NCI-H128 (cell line): ENCODE results near the gene SPOCD1.
A peak's percentile ranks its signal among the peaks of the same experiment; 100 is the strongest.

Experiments used
- DNase-seq: peaks from one replicate; lab custom pipeline; 2025; ENCODE audit not compliant: unreplicated experiment; lab: John Stamatoyannopoulos, UW

Gene SPOCD1

GRCh38 chr1:31801458-31801857 is 14.4 kb downstream of the SPOCD1 start:
- DNase-seq: no peak

GRCh38 chr1:31800674-31800967 is 15.2 kb downstream of the SPOCD1 start:
- no peak for DNase-seq

DNA sequence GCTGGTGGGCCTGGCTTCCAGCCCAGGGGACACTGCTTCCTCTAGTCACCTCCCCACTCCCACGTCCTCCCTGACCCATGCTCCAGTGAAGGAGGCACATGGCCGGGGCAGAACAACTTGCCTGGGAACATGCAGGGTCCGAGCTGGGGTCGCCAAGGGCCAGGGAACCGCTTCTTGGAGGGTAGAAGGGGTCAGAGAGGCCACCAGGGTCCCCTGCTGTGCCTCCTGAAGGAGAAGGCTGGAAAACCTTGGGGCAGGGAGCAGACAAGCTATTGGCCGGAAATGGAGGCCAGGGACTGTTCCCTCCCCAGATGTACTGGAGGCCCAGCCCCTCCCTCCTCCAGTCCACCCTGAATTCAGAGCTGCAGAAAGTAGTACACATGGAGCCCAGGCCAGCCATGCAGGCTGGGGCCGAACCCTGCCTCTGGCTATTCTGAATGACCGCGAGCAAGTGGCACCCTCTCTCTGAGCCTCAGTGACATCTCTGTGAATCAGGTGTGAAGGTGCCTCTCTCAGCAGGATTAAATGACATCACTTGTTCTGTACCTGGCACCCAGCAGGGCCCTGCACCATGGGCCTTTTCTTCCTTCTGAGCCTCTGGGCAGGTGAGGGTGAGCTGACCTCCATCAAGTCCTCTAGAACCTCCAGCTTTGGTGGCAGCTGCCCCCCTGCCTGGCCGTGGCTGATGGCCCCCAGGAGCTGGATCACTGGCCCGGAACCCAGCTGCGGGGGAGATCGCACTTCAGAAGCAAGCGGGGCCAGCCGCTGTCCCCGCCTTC is 15.7 kb downstream of the SPOCD1 start:
- DNase-seq: no peak

DNA sequence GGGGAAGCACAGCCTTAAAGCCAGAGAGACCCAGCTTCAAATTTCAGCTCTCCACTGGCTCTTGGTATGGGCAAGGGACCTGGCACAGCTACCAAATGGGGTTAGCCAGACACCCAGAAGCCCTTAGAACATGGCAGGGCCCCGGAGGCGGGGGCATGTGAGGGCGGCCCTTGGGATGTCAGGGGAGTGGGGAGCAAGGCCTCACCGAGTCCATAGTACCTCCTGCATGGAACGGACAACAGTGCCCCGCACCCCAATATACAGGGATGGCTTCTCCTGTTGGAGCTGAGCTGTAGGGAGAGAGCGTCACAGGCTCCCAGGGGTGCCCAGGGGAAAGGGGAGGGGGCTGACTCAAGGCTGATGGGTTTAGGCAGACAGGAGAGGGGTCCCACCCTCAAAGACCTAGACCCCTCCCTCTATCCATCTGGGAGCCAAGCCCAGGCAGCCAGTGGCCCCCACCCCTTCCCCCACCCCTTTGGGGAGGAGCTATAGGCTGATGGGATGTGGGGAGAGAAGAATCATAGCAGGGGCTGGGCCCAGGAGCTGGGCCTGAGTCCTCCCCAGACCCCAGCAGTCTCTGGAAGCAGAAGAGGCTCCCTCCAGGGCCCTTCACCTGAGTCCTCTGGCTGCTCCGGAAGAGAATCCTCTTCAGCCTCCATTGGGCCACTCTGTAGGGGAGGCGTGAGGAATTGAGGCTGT is 16.5 kb downstream of the SPOCD1 start:
- DNase-seq: no peak

DNA sequence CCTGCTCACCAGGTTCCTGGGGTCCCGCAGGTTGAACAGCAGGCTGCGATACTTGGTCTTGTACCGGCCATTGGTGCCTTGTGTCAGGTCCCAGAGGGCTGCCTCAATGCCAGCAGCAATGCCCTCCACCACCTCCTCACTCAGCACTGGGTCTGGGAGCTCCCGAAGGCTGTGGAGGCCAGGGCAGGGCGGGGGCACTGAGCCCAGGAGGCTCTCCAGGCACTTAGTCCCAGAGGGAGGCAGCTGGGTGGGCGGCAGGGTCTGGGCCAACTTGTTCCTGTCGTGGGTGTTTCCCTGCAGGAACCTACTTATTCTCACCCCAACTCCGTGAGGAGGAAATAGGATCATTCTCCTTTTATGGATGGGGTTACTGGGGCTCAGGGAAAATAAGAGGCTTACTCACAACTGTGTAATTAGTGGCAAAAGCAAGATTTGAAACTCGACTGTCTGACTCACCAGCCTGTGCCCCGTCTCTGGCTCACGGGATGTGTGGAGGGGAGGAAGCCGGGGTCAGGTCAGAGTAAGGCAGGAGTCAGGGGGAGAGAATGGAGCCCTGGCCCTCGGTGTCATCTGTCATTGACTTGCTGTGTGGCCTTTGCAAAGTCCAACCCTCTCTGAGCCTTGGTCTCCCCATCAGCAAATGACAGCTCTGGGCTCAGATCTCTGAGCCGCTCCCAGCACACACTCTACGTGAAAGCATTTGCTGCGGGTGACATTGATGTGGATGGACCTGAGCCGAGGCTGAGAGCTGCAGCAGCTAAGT is 17.2 kb downstream of the SPOCD1 start:
- DNase-seq: no peak

DNA sequence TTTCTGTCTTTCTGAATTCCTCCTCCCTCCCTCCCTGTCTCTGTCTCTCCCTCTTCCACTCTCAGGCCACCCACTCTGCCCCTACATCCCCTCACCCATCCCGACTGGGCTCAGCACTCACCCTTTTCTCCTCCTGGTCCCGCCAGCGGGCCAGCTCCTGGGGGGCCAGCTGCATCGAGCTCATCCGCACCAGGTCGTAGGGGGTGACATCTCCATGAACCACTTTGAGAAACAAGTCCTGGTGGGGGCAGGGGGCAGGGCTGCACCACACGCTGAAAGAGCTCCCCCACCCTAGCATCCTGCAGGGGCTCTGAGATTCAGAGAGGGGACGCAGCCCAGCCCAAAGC is 17.8 kb downstream of the SPOCD1 start:
- DNase-seq: no peak

DNA sequence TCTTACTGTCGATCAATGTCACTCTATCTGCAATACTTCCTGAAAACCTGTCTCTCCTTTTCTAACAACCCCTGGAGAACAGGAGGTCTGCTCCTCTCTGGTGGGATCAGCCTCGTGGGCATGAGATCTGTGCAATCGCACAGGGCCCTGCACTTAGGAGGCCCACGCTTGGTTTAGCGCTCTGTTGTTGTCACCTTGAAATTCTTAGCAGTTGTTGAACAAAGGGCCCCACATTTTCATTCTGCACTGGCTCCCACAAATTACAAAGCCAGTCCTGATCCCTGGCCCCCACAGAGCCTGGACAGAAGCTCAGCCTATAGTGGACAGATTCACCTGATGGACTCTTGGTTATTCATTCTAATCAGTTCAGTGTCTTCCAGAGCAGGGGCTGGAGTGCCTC is 18.6 kb downstream of the SPOCD1 start:
- DNase-seq: no peak

DNA sequence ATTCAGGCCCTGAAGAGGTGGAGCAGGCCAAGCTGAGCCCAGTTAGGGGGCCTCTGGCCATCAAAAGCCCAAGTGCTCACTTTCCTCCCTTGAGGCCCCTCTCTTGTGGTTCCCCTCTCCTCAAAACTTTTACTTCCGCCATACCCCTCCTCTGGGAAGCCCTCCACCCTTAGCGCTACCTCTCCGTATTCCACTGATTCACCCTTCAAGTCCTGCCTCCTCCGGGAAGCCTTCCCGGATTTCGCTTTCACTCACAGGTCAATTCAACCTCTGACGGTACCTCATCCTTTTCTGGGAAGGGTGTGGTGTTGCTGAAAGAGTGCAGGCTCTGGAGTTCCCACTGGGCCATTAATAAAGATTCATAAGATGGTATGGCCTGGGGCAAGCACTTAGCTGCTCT is 19.1 kb downstream of the SPOCD1 start:
- no peak for DNase-seq

DNA sequence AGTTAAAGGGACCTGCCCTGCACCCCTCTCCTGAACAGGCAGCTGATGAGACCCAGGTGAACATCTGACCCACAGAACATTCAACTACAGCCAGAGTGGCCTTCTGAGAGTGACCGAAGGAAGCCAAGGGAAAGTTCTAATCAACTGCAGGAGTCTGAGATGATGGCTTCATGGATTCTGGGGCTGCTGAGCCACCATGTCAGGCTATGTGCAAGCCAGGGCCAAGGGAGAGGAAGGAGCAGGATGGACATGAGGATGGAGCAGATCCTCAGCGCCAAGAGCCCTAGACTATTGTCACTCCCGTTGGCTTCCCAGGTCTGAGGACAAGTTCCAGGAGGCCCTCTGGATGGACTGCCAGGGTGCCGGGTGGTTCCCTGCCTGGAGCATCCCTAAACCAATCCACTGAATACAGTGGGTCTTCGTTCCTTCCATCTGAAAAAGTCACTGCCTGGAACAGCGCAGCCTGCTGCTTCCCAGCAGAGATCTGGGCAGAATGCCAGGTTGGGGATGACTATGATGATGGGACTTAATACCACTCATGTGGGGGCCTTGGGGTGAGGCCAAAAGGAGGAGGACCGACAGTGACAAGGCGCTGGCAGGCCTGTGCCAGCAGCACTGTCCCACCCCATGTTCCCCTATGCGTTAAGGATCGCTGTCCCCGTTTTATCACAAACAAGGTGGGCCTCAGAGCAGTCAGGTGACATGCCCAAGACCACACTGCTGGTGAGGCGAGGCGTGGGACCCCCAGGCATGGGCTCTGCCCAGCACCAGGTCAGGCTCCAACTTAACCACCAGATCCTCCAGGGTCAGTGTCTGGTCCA is 19.8 kb downstream of the SPOCD1 start:
- DNase-seq: no peak

- DNase-seq: no peak
Measured at GRCh38 chr1:31795096-31795675, 20.6 kb downstream of the SPOCD1 start.

GRCh38 chr1:31793586-31794285 is 22.1 kb downstream of the SPOCD1 start:
- DNase-seq: no peak

DNA sequence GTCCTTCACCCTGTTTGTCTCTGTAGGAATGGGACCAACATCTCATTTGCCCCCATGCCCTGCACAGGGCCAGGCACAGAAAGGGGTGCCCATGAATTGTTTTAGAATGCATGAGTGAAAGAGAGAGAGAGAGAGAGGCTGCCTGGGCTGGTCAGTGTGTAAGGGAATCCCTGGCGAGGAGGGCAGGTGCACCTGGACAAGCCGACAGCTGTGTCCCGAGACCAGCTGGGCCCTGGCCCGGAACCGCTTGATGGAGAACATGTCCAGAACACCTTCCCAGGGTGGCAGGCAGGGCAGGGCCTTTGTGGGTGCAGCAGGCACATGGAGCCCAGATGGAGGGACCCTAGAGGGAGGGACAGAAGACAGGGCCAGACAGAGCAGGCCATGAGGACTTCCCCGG is 22.7 kb downstream of the SPOCD1 start:
- DNase-seq: no peak

- no peak for DNase-seq
Measured at GRCh38 chr1:31792541-31792940, 23.3 kb downstream of the SPOCD1 start.

DNA sequence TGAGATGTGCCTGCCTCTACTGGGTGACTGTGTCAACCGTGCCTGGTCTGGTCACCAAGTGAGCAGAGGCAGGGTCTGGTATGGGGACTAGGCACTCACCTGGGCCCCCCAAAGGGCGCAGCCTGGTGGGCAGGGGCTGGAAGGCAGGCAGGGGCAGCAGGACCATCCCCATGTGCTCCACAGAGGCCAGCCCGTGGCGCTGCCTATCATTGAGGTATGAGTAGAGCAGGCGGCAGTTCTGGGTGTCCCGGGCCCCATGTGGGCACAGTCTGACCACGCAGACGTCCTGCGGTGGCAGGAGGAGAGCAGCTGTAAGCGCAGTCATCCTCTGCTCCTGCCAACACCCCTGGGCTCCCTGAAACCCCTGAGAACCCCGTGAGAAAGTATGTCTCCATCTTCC is 23.7 kb downstream of the SPOCD1 start:
- DNase-seq: no peak

GRCh38 chr1:31791131-31791858 is 24.5 kb downstream of the SPOCD1 start:
- DNase-seq: no peak

- no peak for DNase-seq
Measured at GRCh38 chr1:31790641-31791091, 25.2 kb downstream of the SPOCD1 start.

GRCh38 chr1:31790140-31790539 is 25.7 kb downstream of the SPOCD1 start:
- DNase-seq: no peak

GRCh38 chr1:31789259-31790065 is 26.4 kb downstream of the SPOCD1 start:
- peak; percentile 62 for DNase-seq

DNA sequence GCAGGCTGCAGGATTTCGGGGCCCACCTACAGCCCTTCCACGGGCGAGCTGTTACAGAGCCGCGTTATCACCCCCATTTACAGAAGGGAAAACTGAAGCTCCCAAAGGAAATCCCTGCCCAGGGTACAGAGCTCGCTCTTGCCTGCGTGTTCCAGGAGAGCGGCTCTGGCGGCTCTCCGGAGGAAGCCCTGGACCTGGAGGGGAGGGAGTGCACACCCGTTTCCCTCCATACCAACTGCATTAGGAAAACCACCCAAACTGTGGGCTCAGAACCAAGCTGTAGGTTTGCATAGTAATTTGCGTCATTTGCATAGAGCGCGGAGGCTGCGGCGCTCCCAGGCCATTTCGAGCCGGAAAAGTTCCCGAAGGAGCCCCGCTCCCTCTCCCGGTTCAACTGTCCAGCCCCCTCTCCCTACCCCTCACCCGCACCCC is 27.0 kb downstream of the SPOCD1 start:
- no peak for DNase-seq
